ENCODE data around the gene KYAT1. TPM values are rescaled to one million over a fixed set of nuclear protein-coding genes. Genes with fewer than 3 reads are reported as not detected.
A peak's percentile ranks its signal among the peaks of the same experiment; 100 is the strongest.

KYAT1 gene
- total RNA-seq, 4 donors from 2014 or later, result 4.0 to 9.4 (median 5.7) TPM

- Histone ChIP-seq H3K27ac (peak overlapping the region in 2 of 4 donors; percentile 93), H3K36me3 (peaks cover 0 to 22% (median 0%) of the 10 kb centered on the region in 3 donors), H3K4me1 (peaks cover 41 to 65% (median 45%) of the 10 kb centered on the region in 3 donors), H3K4me3 (no peak overlapping the region), H3K27me3 (no peaks in the 10 kb centered on the region), H3K9me3 (no peaks in the 10 kb centered on the region)
- DNase-seq, result no peak
- TF ChIP-seq POLR2A (IDR thresholded peaks at IDR 0.05), result no peak
- 78 to 81% methylated on average over 6 of the region's 6 CpGs for WGBS, 2 donors
- intact Hi-C loops (cut with DNase I), result no loop called here
Measured at GRCh38 chr9:128923493-128923883, 41.7 kb upstream of the KYAT1 start.

GRCh38 chr9:128921881-128922763, 40.4 kb upstream of the KYAT1 start:
- 8 to 12% methylated on average over 10 to 12 of the region's 32 CpGs for WGBS, 2 donors
- H3K4me3 ChIP-seq, result peak overlapping the region; percentile 30 to 73 (median 57)
- peak overlapping the region; percentile 83 to 93 (median 92) for H3K27ac ChIP-seq
- intact Hi-C loops (cut with DNase I), result no loop called here
- H3K4me1 ChIP-seq, result peaks cover 45 to 65% (median 47%) of the 10 kb centered on the region in 3 donors
- TF ChIP-seq POLR2A (IDR thresholded peaks at IDR 0.05) (no peak), CTCF (IDR thresholded peaks at IDR 0.05) (peak in 1 of 6 experiments; percentile 11)
- H3K36me3 ChIP-seq, result peaks cover 0 to 29% (median 4%) of the 10 kb centered on the region in 3 donors
- no peak for DNase-seq
- H3K27me3 ChIP-seq, result no peaks in the 10 kb centered on the region
- no peaks in the 10 kb centered on the region for H3K9me3 ChIP-seq

- Histone ChIP-seq H3K27me3 (no peaks in the 10 kb centered on the region), H3K9me3 (no peaks in the 10 kb centered on the region), H3K36me3 (peaks cover 4 to 39% (median 7%) of the 10 kb centered on the region in 3 donors), H3K4me3 (peak within 1 kb of the TSS; percentile 30 to 73 (median 57)), H3K4me1 (peaks cover 61 to 81% (median 63%) of the 10 kb centered on the region in 3 donors), H3K27ac (peak within 1 kb of the TSS; percentile 83 to 93 (median 92))
- DNase-seq, result no peak
- TF ChIP-seq CTCF (IDR thresholded peaks at IDR 0.05) (no peak), POLR2A (IDR thresholded peaks at IDR 0.05) (no peak)
- WGBS, 2 donors, result 28 to 53% methylated on average over 6 to 7 of the region's 13 CpGs
- intact Hi-C loops (cut with DNase I), result no loop called here
Measured at GRCh38 chr9:128920381-128921058, 38.8 kb upstream of the KYAT1 start, which contains the start of gene PHYHD1. PHYHD1 (plus strand) TSS chr9:128920982; CDS start chr9:128922324, 1,342 bp downstream.

GRCh38 chr9:128919402-128920089, 37.8 kb upstream of the KYAT1 start:
- Histone ChIP-seq H3K27ac (peak overlapping the region; percentile 54 to 93 (median 82)), H3K9me3 (no peaks in the 10 kb centered on the region), H3K4me3 (no peak overlapping the region), H3K27me3 (no peaks in the 10 kb centered on the region), H3K4me1 (peaks cover 64 to 91% (median 70%) of the 10 kb centered on the region in 3 donors), H3K36me3 (peaks cover 4 to 49% (median 7%) of the 10 kb centered on the region in 3 donors)
- TF ChIP-seq CTCF (IDR thresholded peaks at IDR 0.05) (no peak), POLR2A (IDR thresholded peaks at IDR 0.05) (no peak)
- WGBS, 2 donors, result 37 to 69% methylated on average over 2 to 4 of the region's 14 CpGs
- no peak for DNase-seq
- intact Hi-C loops (cut with DNase I), result no loop called here

DNA sequence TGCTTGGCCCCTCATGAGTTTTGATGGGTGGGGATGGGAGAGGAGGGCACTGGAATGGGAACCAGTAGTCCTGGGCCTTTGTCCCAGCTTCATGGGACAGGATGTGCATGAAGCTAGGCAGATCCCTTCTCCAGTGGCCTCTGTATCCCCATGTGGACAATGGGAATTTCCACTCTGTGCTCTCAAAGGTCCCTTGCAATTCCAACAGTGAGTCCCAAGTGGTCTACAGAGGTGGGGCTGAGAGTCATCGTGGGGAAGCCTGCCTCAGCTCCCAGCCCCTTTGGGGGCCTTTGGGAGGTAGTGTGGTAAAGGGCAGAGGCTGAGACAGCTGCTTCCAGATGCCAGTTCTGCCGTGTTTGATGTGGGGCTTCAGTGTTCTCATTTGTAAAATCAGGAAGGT, 37.2 kb upstream of the KYAT1 start:
- WGBS, 2 donors, result 40% methylated on average over 1 of the region's 2 CpGs; no CpG with 5 or more reads in 1 of the 2 donors
- intact Hi-C loops (cut with DNase I), result no loop called here
- no peaks in the 10 kb centered on the region for H3K27me3 ChIP-seq
- no peaks in the 10 kb centered on the region for H3K9me3 ChIP-seq
- H3K36me3 ChIP-seq, result peaks cover 4 to 55% (median 7%) of the 10 kb centered on the region in 3 donors
- TF ChIP-seq POLR2A (IDR thresholded peaks at IDR 0.05) (no peak), CTCF (IDR thresholded peaks at IDR 0.05) (no peak)
- no peak for DNase-seq
- no peak overlapping the region for H3K4me3 ChIP-seq
- H3K4me1 ChIP-seq, result peaks cover 64 to 96% (median 77%) of the 10 kb centered on the region in 3 donors
- peak overlapping the region; percentile 54 to 93 (median 82) for H3K27ac ChIP-seq
